ENCODE data around the gene CDC42BPA.

- TF ChIP-seq, protein P1, sequence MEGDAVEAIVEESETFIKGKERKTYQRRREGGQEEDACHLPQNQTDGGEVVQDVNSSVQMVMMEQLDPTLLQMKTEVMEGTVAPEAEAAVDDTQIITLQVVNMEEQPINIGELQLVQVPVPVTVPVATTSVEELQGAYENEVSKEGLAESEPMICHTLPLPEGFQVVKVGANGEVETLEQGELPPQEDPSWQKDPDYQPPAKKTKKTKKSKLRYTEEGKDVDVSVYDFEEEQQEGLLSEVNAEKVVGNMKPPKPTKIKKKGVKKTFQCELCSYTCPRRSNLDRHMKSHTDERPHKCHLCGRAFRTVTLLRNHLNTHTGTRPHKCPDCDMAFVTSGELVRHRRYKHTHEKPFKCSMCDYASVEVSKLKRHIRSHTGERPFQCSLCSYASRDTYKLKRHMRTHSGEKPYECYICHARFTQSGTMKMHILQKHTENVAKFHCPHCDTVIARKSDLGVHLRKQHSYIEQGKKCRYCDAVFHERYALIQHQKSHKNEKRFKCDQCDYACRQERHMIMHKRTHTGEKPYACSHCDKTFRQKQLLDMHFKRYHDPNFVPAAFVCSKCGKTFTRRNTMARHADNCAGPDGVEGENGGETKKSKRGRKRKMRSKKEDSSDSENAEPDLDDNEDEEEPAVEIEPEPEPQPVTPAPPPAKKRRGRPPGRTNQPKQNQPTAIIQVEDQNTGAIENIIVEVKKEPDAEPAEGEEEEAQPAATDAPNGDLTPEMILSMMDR (conservative IDR thresholded peaks at IDR 0.05 in 1 of 2, IDR thresholded peaks at IDR 0.05 in 1 of 2; ENCODE audit: low read depth in 1 of 2, low read length in 2 of 2) = no peak
- TF ChIP-seq EZH2 (IDR thresholded peaks at IDR 0.05; ENCODE audit: low read length, missing control alignments) = no peak
Measured at GRCh38 chr1:227009937-227010336, 308.4 kb downstream of the CDC42BPA start.
